Ovary (tissue), 3 donors: Measurements from ENCODE around the gene AFG1L.

Experiments used
- EP300 ChIP-seq: sonication (generic); formaldehyde crosslinking; IDR thresholded peaks from one replicate; pipeline ENCODE4 v1.6.1; 2017; ENCODE audit warnings: antibody characterized with exemption
- POLR2A ChIP-seq: fragments of 450-650 bp; IDR thresholded peaks from one replicate; pipeline ENCODE4 v1.6.1; 2017; ENCODE audit warnings: antibody characterized with exemption, mild to moderate bottlenecking, moderate library complexity
- TF ChIP-seq, protein P1 (sequence below), 3 donors: fragments of 450-650 bp in 2 of 3; fragments of 200-600 bp in 1 of 3; IDR thresholded peaks; one replicate each; pipeline versions ENCODE4 v1.5.1 to v1.8.0; 2016 to 2022; ENCODE audit warnings: antibody characterized with exemption in 3 of 3, mild to moderate bottlenecking in 1 of 3
- donor health status: DM: no; HTN: no; CAD: no.

- TF ChIP-seq POLR2A: no peak
- TF ChIP-seq, protein P1, sequence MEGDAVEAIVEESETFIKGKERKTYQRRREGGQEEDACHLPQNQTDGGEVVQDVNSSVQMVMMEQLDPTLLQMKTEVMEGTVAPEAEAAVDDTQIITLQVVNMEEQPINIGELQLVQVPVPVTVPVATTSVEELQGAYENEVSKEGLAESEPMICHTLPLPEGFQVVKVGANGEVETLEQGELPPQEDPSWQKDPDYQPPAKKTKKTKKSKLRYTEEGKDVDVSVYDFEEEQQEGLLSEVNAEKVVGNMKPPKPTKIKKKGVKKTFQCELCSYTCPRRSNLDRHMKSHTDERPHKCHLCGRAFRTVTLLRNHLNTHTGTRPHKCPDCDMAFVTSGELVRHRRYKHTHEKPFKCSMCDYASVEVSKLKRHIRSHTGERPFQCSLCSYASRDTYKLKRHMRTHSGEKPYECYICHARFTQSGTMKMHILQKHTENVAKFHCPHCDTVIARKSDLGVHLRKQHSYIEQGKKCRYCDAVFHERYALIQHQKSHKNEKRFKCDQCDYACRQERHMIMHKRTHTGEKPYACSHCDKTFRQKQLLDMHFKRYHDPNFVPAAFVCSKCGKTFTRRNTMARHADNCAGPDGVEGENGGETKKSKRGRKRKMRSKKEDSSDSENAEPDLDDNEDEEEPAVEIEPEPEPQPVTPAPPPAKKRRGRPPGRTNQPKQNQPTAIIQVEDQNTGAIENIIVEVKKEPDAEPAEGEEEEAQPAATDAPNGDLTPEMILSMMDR (IDR thresholded peaks at IDR 0.05): no peak
- no peak for TF ChIP-seq EP300
Measured at GRCh38 chr6:108277295-108277694, 17.6 kb upstream of the AFG1L start.
